Activated CD8-positive, alpha-beta memory T cell treated with anti-CD3 and anti-CD28 coated beads for 4 hours (primary cell): Measurements from ENCODE around the gene ARMH2.
A peak's percentile ranks its signal among the peaks of the same experiment; 100 is the strongest.
"Not testable (repeated sequence)": the region's sequence is repeated elsewhere in the genome, so short reads cannot be mapped to it uniquely, and the experiment has no call there.

Experiments
- DNase-seq, 2 donors: peaks; one replicate each; pipeline ENCODE4 v3.0.0-alpha.2; 2020; ENCODE audit warnings: low read depth in 2 of 2

ARMH2 gene

DNA sequence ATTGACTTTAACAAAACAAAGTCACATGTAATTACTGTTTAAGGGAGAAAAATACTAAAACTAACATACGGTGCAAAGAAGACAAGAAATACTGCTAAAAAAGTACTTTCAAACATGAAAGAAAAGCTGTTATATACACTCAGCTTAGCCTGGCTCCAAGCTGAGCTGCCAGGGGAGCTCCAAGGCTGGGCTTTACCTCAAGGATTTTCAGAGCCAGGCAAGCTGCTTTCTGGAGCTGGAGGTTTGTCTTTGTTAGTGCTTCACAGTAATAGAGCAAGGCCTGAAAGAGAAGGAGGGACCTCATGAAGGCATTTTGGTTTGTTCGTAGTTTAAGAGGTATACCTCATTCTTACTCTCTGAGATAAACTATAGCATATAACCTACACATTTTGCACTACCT, 19.6 kb upstream of the ARMH2 start:
- DNase-seq = no peak

DNA sequence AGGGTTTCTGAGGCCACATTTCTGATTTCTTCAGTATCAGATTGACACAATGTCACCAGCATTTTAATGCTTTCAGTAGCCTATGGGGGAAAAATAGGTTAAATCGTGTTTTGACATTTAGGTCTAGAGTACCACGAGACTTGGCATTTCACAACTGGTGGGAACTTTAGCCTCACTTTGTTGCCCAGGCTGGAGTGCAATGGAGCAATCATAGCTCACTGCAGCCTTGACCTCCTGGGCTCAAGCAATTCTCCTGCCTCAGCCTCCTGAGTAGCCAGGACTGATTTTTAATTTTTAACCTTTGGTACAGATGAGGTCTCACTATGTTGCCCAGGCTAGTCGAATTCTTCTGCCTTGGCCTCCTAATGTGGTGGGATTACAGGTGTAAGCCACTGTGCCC, 11.0 kb upstream of the ARMH2 start:
- DNase-seq = no peak

DNA sequence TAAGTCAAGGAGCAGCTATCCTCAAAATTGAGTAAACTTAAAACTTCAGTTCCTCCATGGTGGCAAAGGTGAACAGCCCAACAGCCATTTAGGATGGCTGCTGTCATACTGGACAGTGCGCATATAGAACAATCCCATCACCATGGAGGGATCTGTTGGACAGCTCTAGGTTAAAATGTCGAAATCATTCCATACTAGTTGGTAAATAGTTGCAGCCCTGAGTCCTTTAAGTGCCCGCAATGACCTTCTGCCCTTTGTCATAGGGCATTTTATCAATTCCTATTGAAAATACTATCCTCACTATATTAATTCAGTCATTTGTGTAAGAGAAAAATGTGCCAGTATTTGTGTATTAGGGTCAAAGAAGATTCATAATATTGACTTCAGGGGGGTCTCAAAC, 8.9 kb upstream of the ARMH2 start:
- no peak for DNase-seq

DNA sequence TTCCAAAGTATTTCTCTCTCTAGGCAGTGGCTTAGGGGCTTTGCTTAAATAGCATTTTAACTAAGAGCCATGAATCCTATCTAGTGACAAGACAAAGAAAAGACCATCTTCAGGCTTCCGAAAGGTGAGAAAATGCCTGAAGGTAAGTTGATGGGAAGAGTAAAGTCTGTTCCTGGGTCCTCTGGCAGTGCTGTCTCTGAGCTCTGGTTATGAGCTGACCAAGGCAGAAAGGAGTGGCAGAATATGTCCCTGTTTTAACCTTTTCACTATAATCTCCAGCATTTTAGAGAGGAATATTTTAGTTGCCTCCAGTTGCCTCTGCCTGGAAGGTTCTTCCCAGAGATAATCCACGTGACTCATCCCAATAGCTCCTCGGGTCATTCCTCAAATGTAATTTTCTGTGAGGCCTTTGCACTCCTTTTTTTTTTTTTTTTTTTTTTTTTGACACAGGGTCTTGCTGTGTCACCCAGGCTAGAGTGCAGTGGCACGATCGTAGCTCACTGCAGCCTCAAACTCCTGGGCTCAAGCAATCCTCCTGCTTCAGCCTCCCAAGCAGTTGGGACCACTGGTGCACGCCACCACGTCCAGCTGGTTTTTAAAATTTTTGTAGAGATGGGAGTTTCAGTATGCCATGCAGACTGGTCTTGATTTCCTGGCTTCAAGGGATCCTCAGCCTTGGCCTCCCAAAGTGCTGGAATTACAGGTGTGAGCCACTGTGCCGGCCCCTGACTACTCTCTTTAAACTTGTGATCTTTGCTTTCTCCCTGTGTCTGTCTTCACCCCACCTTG, 3.7 kb upstream of the ARMH2 start:
- no peak for DNase-seq

DNA sequence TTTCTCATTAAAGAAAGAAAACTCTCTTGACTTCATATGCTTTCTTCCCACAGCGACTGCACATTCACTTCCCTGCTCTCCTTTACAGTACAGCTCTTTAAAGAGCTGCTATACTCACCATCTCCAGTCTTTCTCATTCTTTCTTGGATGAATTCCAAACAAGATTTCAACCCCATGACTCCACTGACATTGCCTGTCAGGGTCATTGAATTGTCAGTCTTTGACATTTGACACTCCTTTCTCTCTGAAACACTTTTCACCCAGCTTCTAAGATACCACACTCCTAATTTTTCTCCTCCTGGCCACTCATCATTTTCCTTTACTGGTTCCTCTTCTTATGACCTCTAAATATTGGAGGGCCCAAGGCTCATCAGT, 811 bp upstream of the ARMH2 start:
- no peak for DNase-seq

DNA sequence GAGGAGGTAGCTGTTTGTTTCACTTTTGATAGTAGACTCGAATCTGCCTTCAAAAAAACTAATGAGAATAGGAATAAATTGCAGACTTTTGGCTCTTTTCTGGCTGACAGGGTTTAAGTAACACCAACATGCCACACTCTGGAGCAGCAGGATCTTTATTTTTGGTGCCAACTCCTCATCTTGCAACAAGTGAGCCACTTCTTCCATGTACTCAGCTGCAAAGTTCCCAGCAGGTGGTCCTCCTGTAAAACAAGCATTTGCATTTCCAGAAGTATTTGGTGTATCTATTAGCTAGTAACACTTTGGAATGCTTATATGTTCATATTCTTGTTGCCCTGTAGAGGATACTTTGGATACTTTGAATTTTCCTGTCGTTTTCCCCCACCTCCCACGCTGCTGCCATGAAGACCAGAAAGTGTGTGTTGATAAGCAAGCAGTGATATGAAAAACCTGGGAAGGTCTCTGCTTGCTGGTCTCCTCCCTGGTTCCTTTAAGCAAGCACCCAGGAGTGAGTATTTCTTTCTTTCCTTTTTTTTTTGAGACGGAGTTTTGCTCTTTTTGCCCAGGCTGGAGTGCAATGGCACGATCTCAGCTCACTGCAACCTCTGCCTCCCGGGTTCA, 1.0 kb downstream of the ARMH2 start:
- no peak for DNase-seq

DNA sequence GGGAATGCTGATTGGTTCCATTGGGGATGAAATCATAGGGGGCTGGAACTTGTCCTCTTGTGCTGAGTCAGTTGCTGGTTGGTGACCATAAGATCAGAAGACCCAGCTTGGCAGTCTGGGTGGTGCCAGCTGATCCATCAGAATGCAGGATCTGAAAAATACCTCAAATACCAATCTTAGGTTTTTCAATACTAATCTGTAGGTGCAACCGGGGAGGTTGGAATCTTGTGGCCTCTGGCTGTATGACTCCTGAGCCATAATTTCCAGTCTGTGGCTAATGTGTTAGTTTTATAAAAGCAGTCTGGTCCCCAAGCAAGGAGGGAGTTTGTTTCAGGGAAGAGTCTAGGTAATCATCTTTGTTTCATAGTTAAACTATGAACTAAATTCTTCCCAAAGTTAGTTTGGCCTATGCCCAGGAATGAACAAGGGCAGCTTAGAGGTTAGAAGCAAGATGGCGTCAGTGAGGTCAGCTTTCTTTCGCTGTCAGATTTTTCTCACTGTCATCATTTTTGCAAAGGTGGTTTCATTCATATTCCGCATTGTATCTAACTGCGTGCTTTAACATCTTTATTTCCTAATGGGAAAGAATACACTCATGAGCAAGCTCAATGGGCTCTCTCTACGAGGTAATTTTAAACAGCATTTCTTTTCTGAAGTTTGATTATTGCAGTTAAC, 2.0 kb downstream of the ARMH2 start:
- DNase-seq = no peak

DNA sequence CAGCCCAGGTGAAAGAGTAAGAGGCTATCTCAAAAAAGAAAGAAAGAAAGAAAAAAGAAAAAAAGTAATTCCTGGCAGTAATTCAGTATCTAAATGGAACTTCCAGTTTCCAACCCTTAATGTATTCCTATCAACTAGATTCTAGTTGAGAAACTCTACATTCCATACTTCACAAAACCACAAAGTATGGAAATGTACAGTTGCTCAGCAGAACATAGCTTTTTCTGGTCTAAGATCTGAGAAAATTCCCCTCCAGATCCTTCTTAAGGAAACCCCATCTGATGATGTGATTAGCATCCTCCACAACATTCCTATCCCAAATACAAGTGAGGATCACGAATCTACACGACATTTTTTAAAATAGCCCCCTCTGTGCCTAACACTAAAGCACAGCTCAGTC, 3.6 kb downstream of the ARMH2 start:
- DNase-seq = no peak

DNA sequence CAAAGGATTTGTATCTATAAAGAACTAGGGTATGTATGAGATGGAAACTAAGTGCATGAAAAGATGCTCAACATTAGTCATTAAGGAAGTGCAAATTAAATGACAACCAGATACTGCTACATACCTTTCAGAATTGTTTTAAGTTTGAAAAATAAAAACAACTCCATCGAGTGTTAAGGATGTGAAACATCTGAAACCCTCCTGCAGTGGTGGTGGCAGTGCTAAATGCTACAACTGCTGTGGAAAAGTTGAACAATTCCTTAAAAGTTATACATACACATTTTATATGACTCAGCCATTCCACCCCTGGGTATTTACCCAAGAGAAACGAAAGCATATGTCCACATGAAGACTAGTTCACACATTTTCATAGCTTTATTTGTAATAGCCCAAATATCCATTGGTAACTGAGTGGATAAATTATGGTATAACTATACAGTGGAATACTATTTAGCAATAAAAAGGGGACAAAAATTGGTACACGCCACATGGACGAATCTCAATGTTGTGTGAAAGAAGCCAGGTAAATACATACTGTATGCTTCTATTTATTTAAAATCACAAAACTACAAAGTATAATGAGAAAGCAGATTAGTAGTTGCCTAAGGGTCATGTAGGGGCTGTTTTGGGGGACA, 10.6 kb downstream of the ARMH2 start:
- DNase-seq = no peak

DNA sequence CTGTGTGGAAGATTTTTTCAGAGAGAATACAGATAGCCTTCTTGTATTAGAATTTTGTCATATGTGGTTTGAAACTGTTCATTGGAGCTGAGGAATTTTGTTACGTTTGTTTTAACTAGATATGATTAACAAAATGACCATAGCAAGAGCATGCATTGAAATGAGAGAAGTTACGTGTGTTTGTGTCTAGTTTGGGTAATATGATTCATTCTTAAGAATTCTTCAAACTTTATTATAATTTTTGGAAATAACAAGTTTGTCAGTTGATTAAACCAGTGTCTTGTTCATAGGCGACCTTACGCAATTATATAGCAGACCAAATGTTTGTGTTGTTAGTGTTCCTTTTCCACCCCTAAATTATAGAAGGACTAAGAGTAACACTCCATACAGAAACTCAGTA, 18.5 kb downstream of the ARMH2 start:
- no peak for DNase-seq

DNA sequence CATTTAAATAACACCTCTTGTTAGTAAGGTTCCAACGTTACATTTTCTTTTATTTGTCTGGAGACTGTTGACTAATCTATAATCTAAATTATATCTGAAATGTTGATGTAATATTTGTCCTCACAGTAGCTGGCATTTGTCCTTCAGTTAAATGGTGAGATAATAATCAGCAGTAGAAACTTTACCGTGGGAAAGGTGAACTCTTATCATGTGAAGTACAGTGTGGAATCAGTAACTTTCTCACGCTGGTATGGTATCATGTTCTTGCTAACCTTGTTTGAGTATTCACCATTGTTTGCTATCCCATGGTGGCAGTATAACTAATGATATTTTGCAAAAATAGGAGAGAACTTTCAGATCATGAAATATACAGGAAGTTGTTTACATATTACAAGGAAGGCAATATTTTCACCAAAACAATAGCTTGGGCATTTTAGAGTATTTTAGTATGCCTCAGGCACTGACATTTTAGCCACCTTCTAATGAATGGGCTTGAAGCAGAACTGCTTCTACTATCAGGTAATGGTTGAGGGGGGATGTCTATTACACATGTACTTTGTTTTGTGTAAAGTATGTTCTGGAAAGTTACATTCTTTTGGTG, 19.2 kb downstream of the ARMH2 start:
- no peak for DNase-seq

DNA sequence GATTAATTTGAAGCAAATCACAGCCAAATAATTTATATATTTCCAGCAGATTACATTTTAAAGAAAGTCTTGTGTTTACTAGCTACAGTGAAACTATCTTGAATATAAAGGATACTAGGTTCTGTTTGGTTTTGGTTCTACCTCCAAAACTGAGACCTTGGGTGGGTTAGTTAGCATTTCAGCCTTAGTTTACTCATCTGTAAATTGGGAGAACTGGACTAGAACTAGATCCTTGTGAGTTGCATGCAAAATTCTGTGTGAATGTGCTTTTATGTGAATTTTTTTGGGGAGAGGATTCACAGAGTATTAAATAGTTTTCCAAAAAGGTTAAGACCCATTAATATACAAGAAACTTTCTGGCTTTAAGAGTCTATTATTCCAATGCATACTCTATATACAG, 19.8 kb downstream of the ARMH2 start:
- DNase-seq = no peak

DNA sequence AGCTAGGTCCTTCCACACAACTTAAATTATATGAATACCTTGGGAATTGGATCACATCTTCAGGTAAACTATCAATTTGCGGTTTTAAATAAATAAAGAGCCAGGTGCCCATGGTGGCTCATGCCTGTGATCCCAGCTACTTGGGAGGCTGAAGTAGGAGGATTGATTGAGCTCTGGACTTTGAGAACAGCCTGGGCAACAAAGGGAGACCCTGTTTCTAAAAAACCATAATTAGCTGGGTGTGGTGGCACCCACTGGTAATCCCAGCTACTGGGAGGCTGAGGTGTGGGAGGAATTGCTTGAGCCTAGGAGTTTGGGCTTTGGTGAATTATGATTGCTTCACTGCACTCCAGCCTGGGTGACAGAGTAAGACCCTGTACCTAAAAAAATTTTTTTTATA, 20.6 kb downstream of the ARMH2 start:
- DNase-seq = no peak

DNA sequence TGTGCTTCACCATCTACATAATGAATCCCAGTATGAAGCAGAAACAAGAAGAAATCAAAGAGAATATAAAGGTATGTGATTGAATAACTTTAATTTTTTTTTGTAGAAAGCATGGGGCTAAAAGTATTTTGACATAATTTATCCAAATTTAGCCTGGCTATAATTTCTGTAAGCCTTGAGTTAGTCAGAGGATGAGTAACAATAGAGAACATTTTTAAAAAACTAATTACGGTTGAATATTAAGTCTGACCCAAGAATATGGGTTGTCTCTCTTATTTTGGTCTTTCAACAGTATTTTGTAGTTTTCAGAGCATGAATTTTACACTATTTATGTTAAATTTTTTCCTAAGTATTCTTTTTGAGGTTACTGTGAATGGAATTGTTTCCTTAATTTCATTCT, 21.5 kb downstream of the ARMH2 start:
- no peak for DNase-seq

DNA sequence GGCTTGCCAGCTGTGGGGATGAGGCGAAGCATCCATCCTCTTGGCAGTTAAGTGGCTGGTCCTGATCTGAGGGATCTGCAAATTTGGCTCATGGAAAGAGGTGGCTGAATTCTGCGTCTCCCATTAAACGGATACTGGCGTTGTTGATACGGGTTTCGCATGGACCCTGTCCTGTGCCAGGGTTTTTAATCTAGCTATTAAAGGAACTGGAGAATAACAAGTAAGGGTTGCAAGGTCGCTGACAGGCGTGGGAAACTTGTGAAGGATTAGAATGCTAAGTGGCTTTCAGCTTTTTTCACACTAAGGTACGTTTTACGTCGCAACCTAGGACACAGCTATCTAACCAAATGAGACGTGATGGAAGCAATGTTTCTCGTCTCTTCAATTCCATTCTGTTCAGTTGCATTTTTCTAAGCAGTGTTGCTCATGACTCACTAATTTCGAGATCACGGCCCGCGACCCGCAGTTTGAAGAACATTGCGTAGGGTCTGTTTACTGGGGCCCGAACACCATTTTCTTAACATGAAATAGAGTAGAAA, 23.1 kb downstream of the ARMH2 start:
- no peak for DNase-seq

DNA sequence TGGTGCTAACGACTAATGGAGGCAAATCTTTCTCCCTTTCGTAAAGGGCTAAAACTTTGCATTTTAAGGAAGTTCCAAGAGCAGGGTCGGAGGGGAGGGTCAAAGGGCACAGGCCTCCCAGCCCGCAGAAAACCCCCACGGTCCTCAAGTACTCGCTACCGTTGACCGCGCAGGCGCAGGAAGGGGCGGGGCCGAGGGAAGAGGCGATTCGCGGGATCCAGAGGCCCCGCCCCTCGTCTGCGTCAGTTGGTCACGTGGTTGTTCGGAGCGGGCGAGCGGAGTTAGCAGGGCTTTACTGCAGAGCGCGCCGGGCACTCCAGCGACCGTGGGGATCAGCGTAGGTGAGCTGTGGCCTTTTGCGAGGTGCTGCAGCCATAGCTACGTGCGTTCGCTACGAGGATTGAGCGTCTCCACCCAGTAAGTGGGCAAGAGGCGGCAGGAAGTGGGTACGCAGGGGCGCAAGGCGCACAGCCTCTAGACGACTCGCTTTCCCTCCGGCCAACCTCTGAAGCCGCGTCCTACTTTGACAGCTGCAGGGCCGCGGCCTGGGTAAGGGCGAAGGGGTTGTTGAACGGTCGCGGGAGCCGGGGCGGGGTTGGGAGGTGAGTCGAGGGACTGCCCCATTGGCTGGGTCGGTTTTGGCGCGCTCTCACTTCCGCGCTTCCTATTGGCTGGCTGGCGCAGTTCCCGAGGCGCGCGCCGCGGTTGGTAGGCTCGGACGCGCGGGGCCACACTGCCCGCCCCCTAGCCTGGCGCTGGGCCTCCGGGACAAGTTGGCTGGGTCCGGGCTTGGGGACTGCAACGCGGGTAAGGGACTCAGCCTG, 23.8 kb downstream of the ARMH2 start, which contains the start of gene GMNN:
Gene GMNN, plus strand, starts transcription at position 242 of the 824 bp plus-strand sequence. CDS start 2,310 bp downstream, outside the sequence.
- peak; percentile 95 to 97 for DNase-seq

DNA sequence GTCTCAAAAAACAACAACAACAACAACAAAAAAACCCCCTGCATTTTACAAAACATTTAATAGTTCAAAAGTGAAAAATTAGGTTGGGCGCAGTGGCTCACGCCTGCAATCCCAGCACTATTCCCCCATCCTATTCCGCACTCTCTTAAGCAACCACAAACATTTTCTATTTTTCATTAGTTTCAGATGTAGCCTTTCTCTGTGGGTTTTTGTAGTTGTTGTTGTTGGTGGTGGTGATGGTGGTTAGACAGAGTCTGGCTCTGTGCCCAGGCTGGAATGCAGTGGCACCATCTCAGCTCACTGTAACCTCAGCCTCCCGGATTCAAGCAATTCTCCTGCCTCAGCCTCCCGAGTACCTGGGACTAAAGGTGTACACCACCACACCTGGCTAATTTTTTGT, 30.4 kb downstream of the ARMH2 start:
- DNase-seq = no peak

DNA sequence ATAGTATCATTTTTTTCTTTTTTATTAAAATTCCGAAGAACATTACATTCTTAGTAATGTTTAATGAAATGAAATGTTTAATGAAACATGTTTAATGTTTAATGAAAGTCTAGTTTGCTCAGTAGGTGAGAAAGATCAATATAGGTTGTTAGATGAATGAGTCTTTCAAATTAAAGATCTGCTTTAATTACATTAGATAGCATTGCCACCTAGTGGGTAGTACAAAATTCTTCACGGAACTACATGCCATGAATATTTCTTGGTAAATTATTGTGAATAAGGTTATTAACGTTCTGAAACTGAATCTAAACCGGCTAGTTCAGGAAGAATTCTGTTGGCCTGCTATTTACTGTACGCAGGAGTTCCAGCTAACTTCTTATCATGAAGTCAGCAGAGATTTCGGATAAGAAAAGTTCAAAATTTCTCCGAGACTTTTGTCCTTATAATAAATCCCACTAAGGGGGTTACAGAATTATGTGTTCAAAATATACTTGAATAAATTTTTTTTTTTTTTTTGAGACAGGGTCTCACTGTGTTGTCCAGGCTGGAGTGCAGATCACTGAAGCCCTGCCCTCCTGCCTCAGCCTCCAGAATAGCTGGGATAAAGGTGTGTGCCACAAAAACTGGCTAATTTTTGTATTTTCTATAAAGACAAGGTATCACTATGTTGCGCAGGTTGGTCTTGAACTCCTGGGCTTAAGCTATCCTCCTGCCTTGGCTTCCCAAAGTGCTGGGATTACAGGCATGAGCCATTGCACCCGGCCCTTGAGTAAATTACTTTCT, 31.8 kb downstream of the ARMH2 start:
- no peak for DNase-seq

DNA sequence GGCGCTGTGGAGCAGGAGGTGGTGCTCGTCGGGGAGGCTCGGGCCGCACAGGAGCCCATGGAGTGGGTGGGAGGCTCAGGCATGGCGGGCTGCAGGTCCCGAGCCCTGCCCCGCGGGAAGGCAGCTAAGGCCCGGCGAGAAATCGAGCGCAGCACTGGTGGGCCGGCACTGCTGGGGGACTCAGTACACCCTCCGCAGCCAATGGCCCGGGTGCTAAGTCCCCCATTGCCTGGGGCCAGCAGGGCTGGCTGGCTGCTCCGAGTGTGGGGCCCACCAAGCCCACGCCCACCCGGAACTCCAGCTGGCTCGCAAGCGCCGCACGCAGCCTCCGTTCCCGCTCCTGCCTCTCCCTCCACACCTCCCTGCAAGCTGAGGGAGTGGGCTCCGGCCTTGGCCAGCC, 32.7 kb downstream of the ARMH2 start:
- not testable (repeated sequence) for DNase-seq
